GM18505 (cell line): ENCODE measurements around the gene CLNK.

ENCODE experiments used
- ATAC-seq: cut with Tn5 transposase; IDR thresholded peaks from one replicate; pipeline ENCODE4 v1.9.1; 2021; ENCODE audit not compliant: unreplicated experiment
- POLR2A ChIP-seq: IDR thresholded peaks from 4 replicates; pipeline ENCODE4 v1.6.1; 2011; ENCODE audit warnings: borderline replicate concordance; ENCODE audit not compliant: insufficient read depth, insufficient read length; ENCODE audit errors: extremely low read depth

Gene CLNK, protein sequence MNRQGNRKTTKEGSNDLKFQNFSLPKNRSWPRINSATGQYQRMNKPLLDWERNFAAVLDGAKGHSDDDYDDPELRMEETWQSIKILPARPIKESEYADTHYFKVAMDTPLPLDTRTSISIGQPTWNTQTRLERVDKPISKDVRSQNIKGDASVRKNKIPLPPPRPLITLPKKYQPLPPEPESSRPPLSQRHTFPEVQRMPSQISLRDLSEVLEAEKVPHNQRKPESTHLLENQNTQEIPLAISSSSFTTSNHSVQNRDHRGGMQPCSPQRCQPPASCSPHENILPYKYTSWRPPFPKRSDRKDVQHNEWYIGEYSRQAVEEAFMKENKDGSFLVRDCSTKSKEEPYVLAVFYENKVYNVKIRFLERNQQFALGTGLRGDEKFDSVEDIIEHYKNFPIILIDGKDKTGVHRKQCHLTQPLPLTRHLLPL

DNA sequence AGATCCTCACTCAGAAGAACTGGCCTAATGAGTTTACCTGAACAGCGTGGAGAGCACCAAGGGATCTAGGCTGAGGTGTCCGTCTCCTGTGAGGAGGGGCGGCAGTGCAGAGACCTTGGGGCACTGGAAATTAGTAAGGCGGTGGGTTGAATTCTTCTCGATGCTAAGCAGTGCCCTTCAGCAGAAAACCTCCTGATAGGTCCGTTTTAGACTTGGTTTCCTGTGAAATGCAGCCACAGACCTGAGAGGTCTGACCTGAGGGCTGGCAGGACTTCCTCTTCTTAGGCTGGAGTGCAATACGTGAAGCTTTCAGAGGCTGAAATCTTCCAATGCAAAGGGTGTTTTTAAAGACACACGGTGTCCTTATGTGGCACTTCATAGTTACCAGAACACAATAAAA lies at the start of gene CLNK:
CLNK (minus strand) TSS at position 138 of the 400 bp plus-strand sequence. CDS start 16,899 bp downstream, outside the sequence.
- peak; percentile 78 for ATAC-seq
- TF ChIP-seq POLR2A = peak; percentile 40

DNA sequence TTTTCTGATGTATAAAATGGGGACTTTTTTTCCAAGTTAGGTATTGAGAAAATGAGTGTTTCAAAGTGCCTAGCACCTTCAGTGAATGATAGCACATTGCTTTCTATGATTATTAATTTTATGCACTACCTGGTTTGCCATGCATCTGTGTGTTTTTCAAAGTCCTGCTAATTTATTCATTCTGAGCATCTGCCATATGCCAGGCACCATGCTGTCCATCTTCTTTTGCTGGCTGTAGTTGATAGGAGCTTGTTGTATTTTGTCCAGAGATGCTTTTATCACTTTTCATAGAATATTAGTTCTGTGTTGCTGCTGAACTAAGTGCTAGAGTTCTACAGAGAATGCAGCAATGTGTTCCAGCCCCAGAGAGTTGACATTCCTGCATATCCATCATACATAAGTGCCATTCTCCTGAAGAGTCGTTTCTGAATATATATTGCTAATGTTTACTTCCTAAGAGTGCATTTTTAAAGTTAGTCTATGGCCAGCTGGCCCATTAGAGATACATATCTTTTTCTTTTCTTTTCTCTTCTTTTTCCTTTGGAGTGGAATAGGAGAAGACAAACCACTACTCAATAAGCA lies 49.0 kb upstream of the CLNK start:
- no peak for TF ChIP-seq POLR2A
- no peak for ATAC-seq

GRCh38 chr4:10732914-10733415 lies 48.4 kb upstream of the CLNK start:
- TF ChIP-seq POLR2A = no peak

GRCh38 chr4:10732235-10732913 lies 47.8 kb upstream of the CLNK start:
- ATAC-seq = no peak
- no peak for TF ChIP-seq POLR2A

More at GRCh38 chr4:10732914-10733415, 48.4 kb upstream of the CLNK start:
- no peak for ATAC-seq

- no peak for TF ChIP-seq POLR2A
- ATAC-seq = no peak
Measured at GRCh38 chr4:10731690-10732089, 47.1 kb upstream of the CLNK start.

GRCh38 chr4:10731162-10731561 lies 46.6 kb upstream of the CLNK start:
- ATAC-seq = no peak
- no peak for TF ChIP-seq POLR2A

GRCh38 chr4:10730590-10730989 lies 46.0 kb upstream of the CLNK start:
- peak; percentile 54 for ATAC-seq

GRCh38 chr4:10730019-10730418 lies 45.5 kb upstream of the CLNK start:
- no peak for TF ChIP-seq POLR2A
- peak; percentile 58 for ATAC-seq

More at GRCh38 chr4:10730590-10730989, 46.0 kb upstream of the CLNK start:
- TF ChIP-seq POLR2A = no peak

GRCh38 chr4:10729366-10729765 lies 44.8 kb upstream of the CLNK start:
- no peak for TF ChIP-seq POLR2A
- no peak for ATAC-seq

DNA sequence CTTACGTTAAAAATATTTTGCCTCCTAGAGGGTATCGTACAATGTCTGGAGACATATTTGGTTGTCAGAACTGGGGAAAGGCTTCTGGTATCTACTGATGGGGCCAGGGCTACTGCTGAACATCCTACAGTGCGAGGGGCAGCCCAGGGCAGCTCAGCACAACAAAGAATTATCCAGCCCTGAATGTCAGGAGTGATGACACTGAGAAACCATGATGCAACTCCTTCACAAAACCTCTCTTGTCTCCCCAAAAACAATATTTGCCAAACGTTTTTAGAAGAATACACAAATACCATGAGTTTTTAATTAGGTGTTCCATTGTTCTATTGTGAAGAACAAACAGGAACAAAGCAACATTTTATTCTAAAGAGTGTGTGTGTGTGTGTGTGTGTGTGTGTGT lies 43.4 kb upstream of the CLNK start:
- no peak for ATAC-seq
- no peak for TF ChIP-seq POLR2A

DNA sequence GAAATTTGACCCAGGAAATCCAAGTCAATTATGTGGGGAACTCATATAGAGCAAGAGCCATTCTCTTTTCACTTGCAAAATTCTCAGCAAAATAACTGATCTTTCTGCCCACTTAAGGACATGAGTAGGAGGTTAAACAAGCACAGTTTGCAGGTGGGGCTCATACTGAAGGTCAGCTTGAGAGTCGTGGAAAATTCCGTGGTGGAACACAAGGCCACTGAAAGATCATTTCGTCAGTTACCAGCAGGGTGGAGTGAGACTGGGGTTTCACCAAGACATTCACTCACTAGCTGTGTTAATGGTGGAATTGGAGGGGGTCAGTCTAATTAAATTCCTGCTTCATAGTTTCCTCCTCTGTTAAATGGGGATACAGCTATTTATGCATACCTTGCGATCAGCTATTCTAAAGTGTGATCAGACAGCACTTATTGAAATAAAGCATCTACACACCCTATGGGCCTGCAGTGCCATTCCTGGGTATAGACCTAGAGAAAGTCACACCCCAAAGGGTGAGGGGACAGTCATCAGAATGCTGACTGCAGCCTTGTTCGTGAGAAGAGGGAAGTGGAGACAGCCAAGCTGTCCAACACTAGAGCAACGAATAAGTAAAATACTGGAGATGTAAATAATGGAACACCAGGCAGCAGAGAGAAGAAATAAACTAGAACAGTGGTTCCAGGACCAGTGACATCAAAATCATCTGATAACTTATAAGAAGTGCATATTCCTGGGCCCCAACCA lies 42.7 kb upstream of the CLNK start:
- no peak for ATAC-seq

GRCh38 chr4:10722957-10723356 lies 38.4 kb upstream of the CLNK start:
- ATAC-seq = peak; percentile 97
- no peak for TF ChIP-seq POLR2A

More for the DNA sequence above, 42.7 kb upstream of the CLNK start:
- no peak for TF ChIP-seq POLR2A

GRCh38 chr4:10721616-10722015 lies 37.0 kb upstream of the CLNK start:
- TF ChIP-seq POLR2A = no peak

More at GRCh38 chr4:10721616-10722015, 37.0 kb upstream of the CLNK start:
- no peak for ATAC-seq
